Measurements from ENCODE around the gene XNDC1N.
"Not testable (repeated sequence)": the region's sequence is repeated elsewhere in the genome, so short reads cannot be mapped to it uniquely, and the experiment has no call there.

Gene XNDC1N

GRCh38 chr11:71933141-71933933 lies 4.9 kb upstream of the XNDC1N start:
- no peak for DNase-seq

GRCh38 chr11:71931245-71931602 lies 2.8 kb upstream of the XNDC1N start:
- no peak for DNase-seq

- DNase-seq = no peak
Measured at GRCh38 chr11:71930556-71931244, 2.3 kb upstream of the XNDC1N start.

GRCh38 chr11:71929491-71929890 lies 1.1 kb upstream of the XNDC1N start:
- no peak for DNase-seq

GRCh38 chr11:71928737-71929443 lies 496 bp upstream of the XNDC1N start, which contains the start of gene RNF121:
Gene RNF121 (plus strand): TSS chr11:71929046. CDS start chr11:71929062, 16 bp downstream.
- peak; percentile 79 to 99 (median 95) for DNase-seq

- no peak for DNase-seq
Measured at GRCh38 chr11:71917646-71918140, 10.7 kb downstream of the XNDC1N start.

- DNase-seq = no peak
Measured at GRCh38 chr11:71914617-71915189, 13.7 kb downstream of the XNDC1N start.

GRCh38 chr11:71913756-71914526 lies 14.5 kb downstream of the XNDC1N start:
- DNase-seq = no peak

- DNase-seq = not testable (repeated sequence)
Measured at GRCh38 chr11:71911986-71912340, 16.4 kb downstream of the XNDC1N start.

- not testable (repeated sequence) for DNase-seq
Measured at GRCh38 chr11:71911321-71911985, 16.9 kb downstream of the XNDC1N start.

GRCh38 chr11:71910775-71911174 lies 17.6 kb downstream of the XNDC1N start:
- DNase-seq = not testable (repeated sequence)

- no peak for DNase-seq
Measured at GRCh38 chr11:71908218-71908617, 20.2 kb downstream of the XNDC1N start.

GRCh38 chr11:71901137-71901536 lies 27.3 kb downstream of the XNDC1N start:
- not testable (repeated sequence) for DNase-seq

GRCh38 chr11:71895961-71896360 lies 32.4 kb downstream of the XNDC1N start:
- DNase-seq = no peak

- DNase-seq = not testable (repeated sequence)
Measured at GRCh38 chr11:71889181-71889872, 39.1 kb downstream of the XNDC1N start.

GRCh38 chr11:71888335-71889010 lies 39.9 kb downstream of the XNDC1N start:
- DNase-seq = not testable (repeated sequence)

GRCh38 chr11:71885806-71886205 lies 42.6 kb downstream of the XNDC1N start:
- not testable (repeated sequence) for DNase-seq
